Nephron progenitor cell (in vitro differentiated cells): ENCODE measurements around the gene DPF3.

Source experiments
- DNase-seq: peaks from one replicate; pipeline ENCODE4 v3.0.0; 2021
- H3K27ac Mint-ChIP-seq: 2 replicates; pipeline ENCODE4 v1.8.0; 2021; ENCODE audit warnings: mild to moderate bottlenecking, moderate library complexity, mixed read lengths
- H3K27me3 Mint-ChIP-seq: 2 replicates; pipeline ENCODE4 v1.8.0; 2021; ENCODE audit warnings: mild to moderate bottlenecking, low read depth, mixed read lengths; ENCODE audit not compliant: poor library complexity
- H3K36me3 Mint-ChIP-seq: 2 replicates; pipeline ENCODE4 v1.8.0; 2021; ENCODE audit warnings: low read depth, mixed read lengths
- H3K4me1 Mint-ChIP-seq: 2 replicates; pipeline ENCODE4 v1.8.0; 2021; ENCODE audit warnings: mixed read lengths
- H3K4me3 Mint-ChIP-seq: 2 replicates; pipeline ENCODE4 v1.8.0; 2021; ENCODE audit warnings: mild to moderate bottlenecking, moderate library complexity, mixed read lengths
- H3K9me3 Mint-ChIP-seq: 2 replicates; pipeline ENCODE4 v1.8.0; 2021; ENCODE audit warnings: mild to moderate bottlenecking, moderate library complexity, mixed read lengths
- TF ChIP-seq, protein P1 (sequence below): fragments of 200-600 bp; sonication (generic); IDR thresholded peaks from 2 replicates; pipeline ENCODE4 v1.5.0; 2021; ENCODE audit warnings: antibody characterized with exemption

DPF3 gene

DNA sequence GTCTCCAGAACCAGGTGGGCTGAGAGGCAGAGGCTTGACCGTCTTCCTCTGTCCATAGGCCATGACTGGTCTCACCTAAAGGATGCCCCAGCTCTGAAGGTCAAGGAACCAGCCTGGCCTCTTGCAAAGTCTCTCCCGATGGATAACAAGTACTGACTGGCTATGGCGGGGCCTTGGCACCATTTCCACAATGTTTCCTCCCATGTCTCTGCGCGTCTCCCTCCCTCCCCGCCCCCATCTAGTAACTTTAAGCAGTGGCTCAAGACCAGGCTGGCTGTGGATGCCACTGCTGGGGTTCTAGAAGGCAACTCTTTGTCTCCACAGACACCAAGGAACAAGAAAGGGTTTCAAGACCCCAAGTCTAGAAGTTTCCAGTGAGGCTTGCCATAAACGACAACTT is 275.5 kb downstream of the DPF3 start:
- Mint-ChIP-seq H3K4me3 (peak overlapping the region; percentile 21), H3K9me3 (peaks cover 18% of the 10 kb centered on the region), H3K27ac (no peak overlapping the region), H3K36me3 (peaks cover 5% of the 10 kb centered on the region), H3K4me1 (peaks cover 74% of the 10 kb centered on the region), H3K27me3 (peaks cover 2% of the 10 kb centered on the region)
- TF ChIP-seq, protein P1, sequence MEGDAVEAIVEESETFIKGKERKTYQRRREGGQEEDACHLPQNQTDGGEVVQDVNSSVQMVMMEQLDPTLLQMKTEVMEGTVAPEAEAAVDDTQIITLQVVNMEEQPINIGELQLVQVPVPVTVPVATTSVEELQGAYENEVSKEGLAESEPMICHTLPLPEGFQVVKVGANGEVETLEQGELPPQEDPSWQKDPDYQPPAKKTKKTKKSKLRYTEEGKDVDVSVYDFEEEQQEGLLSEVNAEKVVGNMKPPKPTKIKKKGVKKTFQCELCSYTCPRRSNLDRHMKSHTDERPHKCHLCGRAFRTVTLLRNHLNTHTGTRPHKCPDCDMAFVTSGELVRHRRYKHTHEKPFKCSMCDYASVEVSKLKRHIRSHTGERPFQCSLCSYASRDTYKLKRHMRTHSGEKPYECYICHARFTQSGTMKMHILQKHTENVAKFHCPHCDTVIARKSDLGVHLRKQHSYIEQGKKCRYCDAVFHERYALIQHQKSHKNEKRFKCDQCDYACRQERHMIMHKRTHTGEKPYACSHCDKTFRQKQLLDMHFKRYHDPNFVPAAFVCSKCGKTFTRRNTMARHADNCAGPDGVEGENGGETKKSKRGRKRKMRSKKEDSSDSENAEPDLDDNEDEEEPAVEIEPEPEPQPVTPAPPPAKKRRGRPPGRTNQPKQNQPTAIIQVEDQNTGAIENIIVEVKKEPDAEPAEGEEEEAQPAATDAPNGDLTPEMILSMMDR: no peak
- DNase-seq: no peak

DNA sequence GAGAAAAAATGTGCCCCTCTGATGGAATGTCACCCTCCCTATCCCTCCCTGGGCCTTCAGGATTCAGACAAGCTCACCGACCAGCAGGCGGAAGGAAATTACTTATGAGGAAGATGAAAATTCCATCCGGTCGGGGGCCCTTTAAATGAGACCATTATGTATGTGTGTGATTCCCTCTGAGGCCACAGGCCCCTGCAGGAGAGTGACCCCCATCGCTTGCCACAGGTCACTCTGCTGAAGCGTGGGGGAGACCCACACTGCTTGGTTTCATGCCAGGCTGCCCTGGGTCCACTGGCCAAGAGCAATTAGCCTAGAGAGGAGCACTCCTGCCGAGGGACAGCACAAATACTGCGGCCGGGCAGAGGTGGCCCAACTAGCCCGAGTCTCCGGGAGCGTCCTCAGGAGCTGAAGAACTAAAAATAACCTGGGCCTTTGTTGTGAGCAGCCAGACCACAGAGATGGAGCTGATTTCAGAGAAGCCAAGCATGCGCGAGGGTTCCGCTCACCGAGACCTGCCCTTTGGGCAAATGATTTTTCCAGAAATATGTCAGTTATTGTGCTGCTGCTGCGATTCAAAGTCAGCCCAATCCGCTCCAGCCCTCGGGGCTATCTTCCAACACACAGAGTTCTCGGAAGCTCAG is 276.4 kb downstream of the DPF3 start:
- Mint-ChIP-seq H3K9me3 (peaks cover 8% of the 10 kb centered on the region), H3K36me3 (no peaks in the 10 kb centered on the region), H3K27me3 (peaks cover 6% of the 10 kb centered on the region), H3K4me1 (peaks cover 83% of the 10 kb centered on the region), H3K4me3 (peak overlapping the region; percentile 4), H3K27ac (peak overlapping the region; percentile 92)
- TF ChIP-seq, protein P1: no peak
- DNase-seq: peak; percentile 16

DNA sequence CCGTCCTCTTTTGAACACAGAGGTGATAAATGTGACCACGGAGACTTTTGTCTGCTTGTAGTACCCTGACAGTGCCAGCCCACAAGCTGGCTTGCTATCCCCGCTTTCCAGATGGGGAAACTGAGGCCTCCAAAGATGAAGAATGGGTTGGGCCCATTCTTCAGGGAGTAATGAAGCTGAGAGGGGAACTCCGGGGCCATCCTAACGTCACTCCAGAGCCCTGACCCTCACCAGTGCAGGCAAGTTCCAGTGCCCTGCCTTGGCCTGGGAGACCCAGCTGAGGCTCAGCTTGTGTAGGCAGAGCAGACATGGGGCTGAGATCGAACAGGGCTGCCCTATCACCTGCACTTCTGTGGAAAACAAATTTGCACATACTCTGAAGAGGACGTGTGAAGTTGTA is 277.1 kb downstream of the DPF3 start:
- H3K4me1 Mint-ChIP-seq: peaks cover 90% of the 10 kb centered on the region
- peaks cover 7% of the 10 kb centered on the region for H3K27me3 Mint-ChIP-seq
- H3K9me3 Mint-ChIP-seq: peaks cover 4% of the 10 kb centered on the region
- no peaks in the 10 kb centered on the region for H3K36me3 Mint-ChIP-seq
- H3K27ac Mint-ChIP-seq: peak overlapping the region; percentile 82
- TF ChIP-seq, protein P1: no peak
- no peak for DNase-seq
- no peak overlapping the region for H3K4me3 Mint-ChIP-seq

DNA sequence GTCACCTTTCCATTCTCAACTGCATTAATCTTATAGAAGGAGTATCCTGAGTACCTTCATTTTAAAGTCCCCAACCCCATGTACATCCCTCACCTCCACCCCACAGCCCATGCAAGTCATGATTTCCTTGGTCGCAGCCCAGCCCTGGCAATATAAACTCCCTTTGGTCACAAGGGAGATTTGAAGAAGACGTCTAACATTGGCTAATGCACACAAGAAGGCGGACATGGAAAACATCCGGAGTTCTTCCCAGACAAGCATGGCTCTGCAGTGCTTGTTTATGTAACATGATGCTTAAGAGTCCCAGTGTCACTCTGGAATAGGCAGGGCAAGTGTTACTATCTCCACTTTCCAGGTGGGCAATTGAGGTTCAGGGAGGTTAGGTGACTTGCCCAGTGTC is 277.6 kb downstream of the DPF3 start:
- Mint-ChIP-seq H3K4me1 (peaks cover 95% of the 10 kb centered on the region), H3K36me3 (no peaks in the 10 kb centered on the region), H3K27me3 (peaks cover 7% of the 10 kb centered on the region), H3K4me3 (peak overlapping the region; percentile 7), H3K27ac (peak overlapping the region; percentile 16), H3K9me3 (no peaks in the 10 kb centered on the region)
- DNase-seq: no peak
- TF ChIP-seq, protein P1: no peak

DNA sequence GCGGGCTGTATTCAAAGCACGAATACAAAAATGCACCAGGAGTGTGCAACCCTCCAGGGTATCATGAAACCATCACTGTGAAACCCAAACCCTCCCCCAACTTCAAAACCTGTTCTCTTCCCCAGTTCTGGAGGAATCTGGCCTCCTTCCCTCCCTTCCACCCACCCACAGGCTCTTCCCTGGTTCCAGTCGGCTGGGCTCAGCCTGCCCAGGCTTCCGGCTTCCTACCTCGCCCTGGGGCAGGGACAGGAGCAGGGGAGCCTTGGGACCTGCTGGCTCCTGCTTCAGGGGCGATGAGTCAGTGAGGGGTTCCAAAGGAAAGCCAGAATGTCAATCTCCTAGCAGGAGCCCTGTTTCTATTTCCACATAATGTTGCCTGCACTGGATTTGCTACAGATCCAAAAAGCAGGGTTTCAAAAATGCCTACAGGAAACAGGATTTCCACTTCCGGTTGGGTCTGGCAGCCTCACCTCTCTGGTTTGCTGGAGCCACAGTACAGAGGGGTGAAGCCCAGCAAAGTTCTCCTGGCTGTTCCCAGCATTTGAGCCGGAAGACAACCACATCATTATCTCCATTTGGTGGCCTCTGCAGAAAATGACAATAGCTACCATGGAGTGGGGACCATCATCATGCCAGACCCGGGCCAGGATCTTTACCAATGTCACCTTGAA is 278.3 kb downstream of the DPF3 start:
- TF ChIP-seq, protein P1: no peak
- Mint-ChIP-seq H3K36me3 (no peaks in the 10 kb centered on the region), H3K4me1 (peaks cover 98% of the 10 kb centered on the region), H3K4me3 (no peak overlapping the region), H3K27me3 (peaks cover 7% of the 10 kb centered on the region), H3K27ac (peak overlapping the region; percentile 80), H3K9me3 (no peaks in the 10 kb centered on the region)
- peak; percentile 31 for DNase-seq
